Lung (tissue), 12 donors: Measurements from ENCODE around the gene ACAD8. TPM values are rescaled to one million over a fixed set of nuclear protein-coding genes. Genes with fewer than 3 reads are reported as not detected.
"Not testable (repeated sequence)": the region's sequence is repeated elsewhere in the genome, so short reads cannot be mapped to it uniquely, and the experiment has no call there.

Experiments used
- ATAC-seq: fragments of 200-7000 bp; cut with Tn5 transposase; one replicate; pipeline ENCODE4 v1.9.1; 2020; ENCODE audit warnings: moderate number of reproducible peaks; ENCODE audit not compliant: insufficient read depth, low FRiP score
- DNase-seq, 3 donors: peaks; one replicate each; pipeline ENCODE4 v3.0.0-alpha.2; 2013 to 2017
- H3K27ac ChIP-seq, 2 donors: one replicate each; pipeline ENCODE4 v1.5.1; 2013; ENCODE audit warnings: mild to moderate bottlenecking in 2 of 2, moderate library complexity in 2 of 2, control low read depth in 1 of 2, inconsistent platforms in 1 of 2, low read depth in 1 of 2, low read length in 1 of 2
- H3K27me3 ChIP-seq, 3 donors: one replicate each; pipeline ENCODE4 v1.5.1; 2013; ENCODE audit warnings: low read length in 2 of 3; ENCODE audit not compliant: control insufficient read depth in 3 of 3, insufficient read depth in 3 of 3
- H3K36me3 ChIP-seq, 4 donors: one replicate each; pipeline ENCODE4 v1.5.1; 2013; ENCODE audit warnings: low read length in 4 of 4, mild to moderate bottlenecking in 1 of 4, moderate library complexity in 1 of 4; ENCODE audit not compliant: control insufficient read depth in 4 of 4, insufficient read depth in 4 of 4
- H3K4me1 ChIP-seq, 5 donors: one replicate each; pipeline ENCODE4 v1.5.1; 2013; ENCODE audit warnings: low read length in 5 of 5, mild to moderate bottlenecking in 2 of 5, moderate library complexity in 1 of 5; ENCODE audit not compliant: control insufficient read depth in 5 of 5, insufficient read depth in 5 of 5
- H3K4me3 ChIP-seq: one replicate; pipeline ENCODE4 v1.5.1; 2013; ENCODE audit warnings: mild to moderate bottlenecking, control low read depth, moderate library complexity
- H3K9ac ChIP-seq, 2 donors: one replicate each; pipeline ENCODE4 v1.5.1; 2013; ENCODE audit warnings: low read length in 2 of 2, control low read depth in 1 of 2; ENCODE audit not compliant: insufficient read depth in 1 of 2
- H3K9me3 ChIP-seq, 4 donors: one replicate each; pipeline ENCODE4 v1.5.1; 2013; ENCODE audit warnings: low read length in 3 of 4, mild to moderate bottlenecking in 1 of 4, moderate library complexity in 1 of 4; ENCODE audit not compliant: control insufficient read depth in 4 of 4, insufficient read depth in 3 of 4
- CTCF ChIP-seq: IDR thresholded peaks from 2 replicates; pipeline ENCODE4 v1.5.1; 2012; ENCODE audit warnings: mild to moderate bottlenecking; ENCODE audit errors: control extremely low read depth, extremely low read depth
- WGBS, 2 donors: extraction: QIAGEN DNeasy Blood & Tissue Kit; methylation state at CpG; one replicate each; pipeline ENCODE4 v1.1.7; 2013; 5-methylcytosine and 5-hydroxymethylcytosine counted together
- polyA plus RNA-seq, 2 donors: library from polyadenylated mRNA; stranded (reverse); fragments of 200-250 nt; gene quantifications; one replicate each; pipeline ENCODE4 v1.2.1, GENCODE V29; 2013
- total RNA-seq, 2 donors: library from RNA; depleted of rRNA in 1 of 2; stranded (reverse); fragments of >200 nt in 1 of 2; gene quantifications; one replicate each; pipeline ENCODE4 v1.2.1, GENCODE V29; 2014 to 2021
- donor health status: control.
- donor health status: control.
- donor health status: Bipolar disorder and iron deficiency.
- donor health status: healthy.
- donor health status: DM: yes; HTN: yes; CAD: no.

The ACAD8 gene
- total and polyA plus RNA-seq, 4 donors = 24.7 to 36.3 (median 30.0) TPM

- peaks cover 0 to 19% (median 11%) of the 10 kb centered on the region in 3 donors for H3K27me3 ChIP-seq
- 90% methylated on average over 16 of the region's 16 CpGs for WGBS, 2 donors
- no peak for TF ChIP-seq CTCF
- H3K36me3 ChIP-seq = no peaks in the 10 kb centered on the region
- peaks cover 0 to 2% (median 0%) of the 10 kb centered on the region in 5 donors for H3K4me1 ChIP-seq
- H3K4me3 ChIP-seq = no peak overlapping the region
- no peak for ATAC-seq
- H3K9ac ChIP-seq = no peak overlapping the region
- peaks cover 0 to 1% (median under 1%) of the 10 kb centered on the region in 4 donors for H3K9me3 ChIP-seq
- no peak for DNase-seq
- H3K27ac ChIP-seq = no peak overlapping the region
Measured at GRCh38 chr11:134283461-134284230, 30.3 kb downstream of the ACAD8 start.

DNA sequence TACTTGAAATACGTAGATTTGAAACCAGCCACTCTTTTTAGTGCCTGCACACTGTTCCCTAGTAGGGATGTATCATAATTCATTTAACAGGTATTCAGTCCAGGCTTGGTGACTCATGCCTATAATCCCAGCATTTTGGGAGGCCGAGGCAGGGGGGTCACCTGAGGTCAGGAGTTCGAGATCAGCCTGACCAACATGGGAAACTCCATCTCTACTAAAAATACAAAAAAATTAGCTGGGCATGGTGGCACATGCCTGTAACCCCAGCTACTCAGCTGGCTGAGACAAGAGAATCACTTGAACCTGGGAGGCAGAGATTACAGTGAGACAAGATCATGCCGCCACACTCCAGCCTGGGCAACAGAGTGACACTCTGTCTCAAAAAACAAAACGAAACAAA is 31.0 kb downstream of the ACAD8 start:
- H3K36me3 ChIP-seq, H3K9ac ChIP-seq, H3K4me1 ChIP-seq, ATAC-seq, H3K27ac ChIP-seq, H3K4me3 ChIP-seq, H3K9me3 ChIP-seq, DNase-seq: not testable (repeated sequence)
- 88 to 92% methylated on average over 5 of the region's 5 CpGs for WGBS, 2 donors
- H3K27me3 ChIP-seq = peaks cover 0 to 12% (median 7%) of the 10 kb centered on the region in 3 donors

GRCh38 chr11:134287561-134287960 is 34.2 kb downstream of the ACAD8 start:
- DNase-seq (no peak), ATAC-seq (no peak)
- Histone ChIP-seq H3K4me3 (no peak overlapping the region), H3K4me1 (peaks cover 0 to under 1% (median 0%) of the 10 kb centered on the region in 5 donors), H3K27me3 (no peaks in the 10 kb centered on the region), H3K9me3 (no peaks in the 10 kb centered on the region), H3K27ac (no peak overlapping the region), H3K9ac (no peak overlapping the region), H3K36me3 (no peaks in the 10 kb centered on the region)
- WGBS, 2 donors = 90 to 94% methylated on average over 12 of the region's 12 CpGs
- TF ChIP-seq CTCF = no peak

DNA sequence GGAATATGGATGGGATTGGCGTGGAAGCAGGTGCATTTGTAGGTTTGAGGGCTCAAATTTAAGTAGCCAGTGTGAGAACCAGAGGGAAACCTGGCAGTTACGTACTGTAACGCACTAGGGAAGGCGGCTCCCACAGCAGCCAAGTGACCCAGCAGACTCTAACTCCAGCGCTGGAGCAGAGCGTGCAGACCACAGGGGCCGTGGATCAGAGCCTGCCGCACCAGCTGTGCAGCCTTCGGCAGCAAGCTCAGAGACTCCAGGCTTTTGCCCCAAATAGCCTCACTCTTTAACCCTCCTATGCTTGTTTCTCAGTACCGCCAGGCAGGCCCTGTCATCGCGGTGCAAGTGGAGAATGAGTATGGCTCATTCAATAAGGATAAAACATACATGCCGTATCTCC is 35.1 kb downstream of the ACAD8 start:
- no peak for DNase-seq
- Histone ChIP-seq H3K4me1 (no peaks in the 10 kb centered on the region), H3K9me3 (no peaks in the 10 kb centered on the region), H3K36me3 (no peaks in the 10 kb centered on the region), H3K27me3 (no peaks in the 10 kb centered on the region), H3K27ac (no peak overlapping the region), H3K9ac (no peak overlapping the region), H3K4me3 (no peak overlapping the region)
- 91 to 93% methylated on average over 13 of the region's 13 CpGs for WGBS, 2 donors
- no peak for TF ChIP-seq CTCF
- ATAC-seq = no peak
